ENCODE data around the gene SNAPC4. TPM values are rescaled to one million over a fixed set of nuclear protein-coding genes. Genes with fewer than 3 reads are reported as not detected.

SNAPC4 gene
- polyA plus RNA-seq, 3 donors from 2014 or later = 0.40 to 2.0 (median 1.0) TPM

- peak; percentile 81 to 89 (median 88) for DNase-seq
- peaks cover 0 to 2% of the 10 kb centered on the region in 2 donors for H3K4me1 Mint-ChIP-seq
- H3K27me3 Mint-ChIP-seq (ENCODE audit: low read depth in 3 of 3) = peaks cover 0 to 5% (median 2%) of the 10 kb centered on the region in 3 donors
- H3K9me3 Mint-ChIP-seq = no peaks in the 10 kb centered on the region
- peak within 1 kb of the TSS; percentile 16 to 86 (median 64) for H3K27ac Mint-ChIP-seq
- peak within 1 kb of the TSS; percentile 74 to 88 (median 85) for H3K4me3 Mint-ChIP-seq
- H3K36me3 Mint-ChIP-seq = no peaks in the 10 kb centered on the region
These were observed 36.6 kb downstream of the SNAPC4 start, which contains the start of gene DNLZ for GRCh38 chr9:136363106-136363948. DNLZ (minus strand) TSS chr9:136363744; CDS start chr9:136363714, 30 bp downstream.

- Mint-ChIP-seq H3K36me3 (no peaks in the 10 kb centered on the region), H3K9me3 (no peaks in the 10 kb centered on the region), H3K27me3 (ENCODE audit: low read depth in 3 of 3) (peaks cover 0 to 5% (median 2%) of the 10 kb centered on the region in 3 donors), H3K4me1 (peaks cover 0 to 2% of the 10 kb centered on the region in 2 donors), H3K4me3 (peak overlapping the region; percentile 74 to 88 (median 85)), H3K27ac (peak overlapping the region in 3 of 6 donors; percentile 69 to 86 (median 82))
- no peak for DNase-seq
These were observed 37.6 kb downstream of the SNAPC4 start for GRCh38 chr9:136362450-136362784.

DNA sequence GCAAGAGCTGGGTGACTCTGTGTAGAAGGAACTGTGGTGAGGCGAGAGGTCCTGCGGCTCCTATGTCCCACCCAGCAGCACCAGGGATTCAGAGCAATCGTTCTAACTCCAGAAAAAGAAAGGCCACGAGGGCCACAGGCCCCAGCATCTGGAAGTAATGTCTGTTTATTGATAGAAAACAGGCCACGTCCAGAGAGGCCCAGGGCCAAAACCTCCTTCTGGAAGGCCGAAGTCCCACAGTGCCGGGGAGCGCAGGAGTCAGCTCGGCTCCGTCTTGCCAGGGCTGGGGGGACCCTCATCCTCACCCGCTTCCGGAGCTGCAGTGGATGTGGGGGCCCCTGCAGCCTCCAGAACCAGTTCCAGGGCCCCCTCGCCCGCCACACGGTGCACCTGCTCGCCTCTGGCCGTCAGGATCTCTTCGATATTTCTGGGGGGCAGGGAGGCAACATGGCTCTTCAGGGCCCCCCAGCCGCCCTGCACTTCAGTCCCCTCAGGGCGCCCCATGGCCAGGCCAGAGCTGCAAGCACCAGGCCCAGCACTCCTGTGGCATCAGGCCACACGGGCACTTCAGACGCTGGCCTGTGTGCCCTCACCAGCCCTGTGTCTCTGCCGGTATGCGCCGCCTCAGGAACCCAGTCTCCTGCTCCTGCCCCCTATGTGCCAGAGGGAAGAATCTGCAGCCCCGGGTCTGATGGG, 38.1 kb downstream of the SNAPC4 start:
- no peaks in the 10 kb centered on the region for H3K9me3 Mint-ChIP-seq

DNA sequence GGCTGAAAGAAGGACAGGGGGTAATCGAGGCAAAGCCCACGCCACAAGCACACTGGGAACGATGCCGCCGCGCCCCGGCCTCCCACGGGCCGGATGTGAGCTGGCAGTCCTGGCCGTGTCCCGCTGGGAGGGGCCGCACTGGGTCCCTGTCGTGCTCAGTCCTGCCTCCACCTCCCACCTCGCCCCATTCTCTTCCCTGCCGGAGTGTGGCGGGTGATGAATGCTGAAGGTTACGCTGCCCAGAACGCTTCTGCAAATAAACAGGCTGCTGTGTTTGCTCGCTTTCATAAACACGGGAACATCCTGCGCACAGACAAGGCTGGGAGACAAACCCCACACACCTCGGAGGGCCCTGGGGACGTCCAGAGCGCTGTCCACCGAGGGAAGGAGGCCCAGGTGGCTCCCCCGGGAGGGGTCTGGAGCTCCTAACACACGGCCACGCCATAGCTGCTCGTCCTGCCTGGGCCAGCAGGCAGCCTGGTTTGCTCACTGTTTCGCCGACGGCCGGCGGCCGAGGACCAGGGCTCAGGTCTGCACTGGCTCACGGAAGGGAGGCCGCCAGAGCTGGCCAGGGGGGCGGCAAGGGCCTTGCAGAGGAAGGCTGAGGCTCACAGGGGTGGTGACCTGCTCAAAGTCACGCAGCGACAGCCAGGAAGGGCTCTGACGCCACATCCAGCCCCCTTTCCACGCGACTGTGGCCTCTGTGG, 38.8 kb downstream of the SNAPC4 start:
- H3K4me1 Mint-ChIP-seq = peaks cover 0 to 2% of the 10 kb centered on the region in 2 donors
- H3K36me3 Mint-ChIP-seq = no peaks in the 10 kb centered on the region
- H3K4me3 Mint-ChIP-seq = no peak overlapping the region
- no peak for DNase-seq
- no peaks in the 10 kb centered on the region for H3K9me3 Mint-ChIP-seq
- peaks cover 0 to 5% (median 2%) of the 10 kb centered on the region in 3 donors for H3K27me3 Mint-ChIP-seq (ENCODE audit: low read depth in 3 of 3)
- no peak overlapping the region for H3K27ac Mint-ChIP-seq

More for the DNA sequence above, 38.1 kb downstream of the SNAPC4 start:
- peak overlapping the region in 3 of 5 donors; percentile 45 to 88 (median 49) for H3K4me3 Mint-ChIP-seq
- H3K27me3 Mint-ChIP-seq (ENCODE audit: low read depth in 3 of 3) = peaks cover 0 to 5% (median 2%) of the 10 kb centered on the region in 3 donors
- peak overlapping the region in 1 of 6 donors; percentile 69 for H3K27ac Mint-ChIP-seq
- H3K4me1 Mint-ChIP-seq = peaks cover 0 to 2% of the 10 kb centered on the region in 2 donors
- DNase-seq = no peak
- no peaks in the 10 kb centered on the region for H3K36me3 Mint-ChIP-seq

DNA sequence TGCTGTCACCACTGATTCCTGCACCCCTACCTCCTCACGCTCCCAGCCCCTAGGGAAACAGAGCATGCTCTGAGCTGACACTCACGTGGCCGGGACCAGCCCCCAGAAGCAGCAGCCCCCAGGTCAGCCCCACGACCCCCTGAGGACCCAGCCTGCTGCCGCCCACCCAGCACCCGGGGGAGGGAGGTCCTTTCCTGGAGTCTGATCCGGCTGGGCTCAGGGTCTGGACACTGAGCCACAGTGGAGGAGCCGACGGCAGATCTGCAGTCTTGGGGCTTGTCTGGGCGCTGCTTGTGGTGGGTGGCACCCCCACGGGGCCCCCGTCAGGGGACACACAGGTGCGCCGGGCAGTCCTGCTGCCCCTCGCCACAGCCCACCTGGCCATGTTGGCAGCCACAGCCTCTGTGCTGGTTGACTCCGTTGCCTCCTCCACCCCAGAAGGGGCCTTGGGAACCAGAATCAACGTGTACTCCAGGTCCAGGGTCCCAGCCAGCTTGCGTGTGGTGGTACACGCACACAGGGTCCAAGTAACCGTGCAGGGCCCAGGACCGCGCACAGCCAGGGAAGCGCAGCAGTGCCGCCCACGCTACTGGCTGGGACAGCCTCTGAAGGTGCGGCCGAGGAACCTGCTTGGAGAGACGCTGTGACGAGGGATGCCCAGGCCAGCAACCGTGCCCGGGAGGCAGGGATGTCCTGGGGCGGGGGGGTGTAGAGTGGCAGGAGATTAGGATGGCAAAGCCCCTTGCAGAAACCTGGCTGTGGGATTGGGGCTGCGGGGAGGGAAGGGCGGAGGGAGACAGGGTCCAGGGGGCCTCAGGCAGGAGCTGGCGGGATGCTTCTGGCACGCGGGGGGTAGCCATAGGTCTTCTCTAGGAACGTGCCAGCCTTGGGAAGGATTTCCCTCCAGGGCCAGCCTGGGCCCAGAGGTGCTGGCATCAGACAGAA, 39.9 kb downstream of the SNAPC4 start:
- Mint-ChIP-seq H3K9me3 (no peaks in the 10 kb centered on the region), H3K27me3 (ENCODE audit: low read depth in 3 of 3) (peaks cover 0 to 5% (median 2%) of the 10 kb centered on the region in 3 donors), H3K4me1 (peaks cover 0 to 2% of the 10 kb centered on the region in 2 donors), H3K36me3 (no peaks in the 10 kb centered on the region), H3K4me3 (no peak overlapping the region), H3K27ac (peak overlapping the region in 1 of 6 donors; percentile 61)
- no peak for DNase-seq

GRCh38 chr9:136358888-136359287, 41.1 kb downstream of the SNAPC4 start:
- H3K27ac Mint-ChIP-seq = no peak overlapping the region
- DNase-seq = no peak
- peaks cover 0 to 2% of the 10 kb centered on the region in 2 donors for H3K4me1 Mint-ChIP-seq
- no peaks in the 10 kb centered on the region for H3K9me3 Mint-ChIP-seq
- H3K27me3 Mint-ChIP-seq (ENCODE audit: low read depth in 3 of 3) = peaks cover 0 to 7% (median 2%) of the 10 kb centered on the region in 3 donors
- no peaks in the 10 kb centered on the region for H3K36me3 Mint-ChIP-seq
- no peak overlapping the region for H3K4me3 Mint-ChIP-seq

DNA sequence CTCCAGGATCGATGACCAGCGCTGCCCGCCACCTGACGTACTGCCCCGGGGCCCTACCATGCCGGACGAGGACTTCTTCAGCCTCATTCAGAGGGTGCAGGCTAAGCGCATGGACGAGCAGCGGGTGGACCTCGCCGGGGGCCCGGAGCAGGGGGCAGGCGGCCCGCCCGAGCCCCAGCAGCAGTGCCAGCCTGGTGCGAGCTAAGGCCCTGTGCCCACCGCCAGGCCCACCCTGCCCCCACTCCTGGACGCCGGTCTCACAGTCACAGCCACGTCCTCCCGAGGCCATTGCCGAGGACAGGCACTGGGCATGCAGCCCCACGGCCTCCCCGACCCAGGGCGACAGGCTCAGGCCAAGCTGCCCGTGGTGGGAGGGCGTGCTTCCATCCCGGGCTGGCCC, 42.0 kb downstream of the SNAPC4 start:
- Mint-ChIP-seq H3K4me1 (peaks cover 0 to 2% of the 10 kb centered on the region in 2 donors), H3K27me3 (ENCODE audit: low read depth in 3 of 3) (peaks cover 0 to 5% (median 2%) of the 10 kb centered on the region in 3 donors), H3K36me3 (no peaks in the 10 kb centered on the region), H3K9me3 (no peaks in the 10 kb centered on the region), H3K27ac (no peak overlapping the region), H3K4me3 (no peak overlapping the region)
- DNase-seq = no peak

GRCh38 chr9:136357202-136357725, 42.7 kb downstream of the SNAPC4 start:
- Mint-ChIP-seq H3K9me3 (no peaks in the 10 kb centered on the region), H3K27ac (no peak overlapping the region), H3K4me3 (no peak overlapping the region), H3K36me3 (no peaks in the 10 kb centered on the region), H3K27me3 (ENCODE audit: low read depth in 3 of 3) (peaks cover 0 to 5% (median 2%) of the 10 kb centered on the region in 3 donors), H3K4me1 (no peaks in the 10 kb centered on the region)
- DNase-seq = no peak

DNA sequence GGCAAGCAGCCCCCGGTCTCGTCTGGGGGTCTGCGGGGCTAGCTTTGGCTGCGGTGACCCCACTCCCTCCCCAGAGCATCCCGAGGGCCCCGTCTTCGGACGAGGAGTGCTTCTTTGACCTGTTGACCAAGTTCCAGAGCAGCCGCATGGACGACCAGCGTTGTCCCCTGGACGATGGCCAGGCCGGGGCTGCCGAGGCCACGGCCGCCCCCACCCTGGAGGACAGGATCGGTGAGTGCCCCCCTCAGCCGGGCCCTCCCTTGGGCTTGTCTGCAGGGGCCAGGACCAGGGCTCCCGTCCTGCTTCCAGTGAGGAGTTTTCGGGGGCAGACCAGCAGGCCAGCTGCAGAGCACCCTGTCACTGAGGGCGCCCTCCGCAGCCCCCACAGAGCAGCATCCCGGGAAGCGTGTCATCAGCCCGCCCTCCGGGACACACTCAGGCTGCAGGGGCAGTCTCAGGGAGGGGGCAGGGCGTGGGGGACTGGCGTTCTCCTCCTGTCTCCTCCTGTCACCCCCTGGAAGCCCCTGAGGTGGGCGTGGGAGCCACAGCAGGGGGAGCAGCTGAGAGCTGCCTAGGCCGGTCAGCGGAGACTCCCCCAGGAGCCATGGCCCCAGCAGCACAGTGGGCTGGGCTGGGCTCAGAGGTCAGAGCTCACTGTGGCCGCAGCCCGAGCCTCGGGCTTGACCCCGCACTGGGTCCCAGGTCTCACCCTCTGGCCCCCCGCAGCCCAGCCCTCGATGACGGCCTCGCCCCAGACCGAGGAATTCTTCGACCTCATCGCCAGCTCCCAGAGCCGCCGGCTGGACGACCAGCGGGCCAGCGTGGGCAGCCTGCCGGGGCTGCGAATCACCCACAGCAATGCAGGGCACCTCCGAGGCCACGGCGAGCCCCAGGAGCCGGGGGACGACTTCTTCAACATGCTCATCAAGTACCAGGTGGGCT, 44.1 kb downstream of the SNAPC4 start:
- H3K4me1 Mint-ChIP-seq = no peaks in the 10 kb centered on the region
- H3K9me3 Mint-ChIP-seq = no peaks in the 10 kb centered on the region
- no peak overlapping the region for H3K27ac Mint-ChIP-seq
- DNase-seq = no peak
- H3K27me3 Mint-ChIP-seq (ENCODE audit: low read depth in 3 of 3) = peaks cover 0 to 3% (median 2%) of the 10 kb centered on the region in 3 donors
- H3K4me3 Mint-ChIP-seq = no peak overlapping the region
- no peaks in the 10 kb centered on the region for H3K36me3 Mint-ChIP-seq

GRCh38 chr9:136354592-136355085, 45.3 kb downstream of the SNAPC4 start:
- Mint-ChIP-seq H3K27ac (no peak overlapping the region), H3K27me3 (ENCODE audit: low read depth in 3 of 3) (peaks cover 0 to 4% (median 3%) of the 10 kb centered on the region in 3 donors), H3K4me1 (no peaks in the 10 kb centered on the region), H3K36me3 (no peaks in the 10 kb centered on the region), H3K9me3 (no peaks in the 10 kb centered on the region), H3K4me3 (no peak overlapping the region)
- no peak for DNase-seq

DNA sequence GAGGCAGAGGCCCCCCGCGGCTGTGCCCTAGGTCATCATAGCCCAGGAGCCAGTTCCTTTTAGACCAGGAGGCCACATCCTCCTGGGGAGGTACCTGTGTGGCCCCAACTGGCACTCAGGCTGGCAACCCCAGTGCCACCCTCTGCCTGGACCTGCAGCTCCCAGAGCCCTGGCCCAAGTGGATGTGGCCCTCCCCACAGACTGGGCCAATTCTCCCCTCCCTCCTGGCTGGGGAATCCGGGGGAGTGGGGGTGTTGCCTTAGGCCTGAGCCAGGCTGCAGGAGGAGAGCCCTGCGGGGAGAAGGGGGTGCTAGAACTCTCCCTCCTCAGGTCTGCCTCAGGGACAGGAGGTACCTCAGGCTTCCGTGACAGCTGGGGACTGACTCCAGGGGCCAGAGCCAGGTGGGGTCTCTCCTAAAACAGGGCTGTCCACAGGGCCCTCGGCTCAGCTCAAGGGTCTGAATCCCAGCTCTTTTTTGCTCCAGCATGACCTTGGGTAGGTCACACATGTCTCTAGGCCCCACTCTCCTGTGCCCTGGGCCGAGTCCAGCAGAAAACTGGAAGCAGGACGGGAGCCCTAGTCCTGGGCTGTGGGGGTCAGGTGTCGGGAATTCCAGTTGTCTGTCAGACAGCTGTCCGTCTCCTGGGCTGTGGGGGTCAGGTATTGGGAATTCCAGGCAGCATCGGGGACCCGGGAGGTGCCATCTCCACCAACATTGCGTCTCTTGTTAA, 46.0 kb downstream of the SNAPC4 start:
- H3K27ac Mint-ChIP-seq = no peak overlapping the region
- H3K36me3 Mint-ChIP-seq = no peaks in the 10 kb centered on the region
- no peaks in the 10 kb centered on the region for H3K4me1 Mint-ChIP-seq
- no peak for DNase-seq
- H3K9me3 Mint-ChIP-seq = no peaks in the 10 kb centered on the region
- no peak overlapping the region for H3K4me3 Mint-ChIP-seq
- H3K27me3 Mint-ChIP-seq (ENCODE audit: low read depth in 3 of 3) = peaks cover 0 to 4% (median 3%) of the 10 kb centered on the region in 3 donors

Data from immature natural killer cell (primary cell).